Measurements from ENCODE around the gene MCF2L.

- no peak for TF ChIP-seq CTCF (IDR thresholded peaks at IDR 0.05; ENCODE audit: low read depth, low read length)
- no peak for TF ChIP-seq EZH2phosphoT487 (IDR thresholded peaks at IDR 0.05; ENCODE audit: low read depth)
Measured at GRCh38 chr13:112938680-112939079, 30.3 kb upstream of the MCF2L start.

Measured in OCI-LY3 (cell line).